ENCODE data around the gene TIMP3. TPM values are rescaled to one million over a fixed set of nuclear protein-coding genes. Genes with fewer than 3 reads are reported as not detected.

TIMP3 gene
- total RNA-seq, 1 donor from 2014 or later = 12.2 TPM

DNA sequence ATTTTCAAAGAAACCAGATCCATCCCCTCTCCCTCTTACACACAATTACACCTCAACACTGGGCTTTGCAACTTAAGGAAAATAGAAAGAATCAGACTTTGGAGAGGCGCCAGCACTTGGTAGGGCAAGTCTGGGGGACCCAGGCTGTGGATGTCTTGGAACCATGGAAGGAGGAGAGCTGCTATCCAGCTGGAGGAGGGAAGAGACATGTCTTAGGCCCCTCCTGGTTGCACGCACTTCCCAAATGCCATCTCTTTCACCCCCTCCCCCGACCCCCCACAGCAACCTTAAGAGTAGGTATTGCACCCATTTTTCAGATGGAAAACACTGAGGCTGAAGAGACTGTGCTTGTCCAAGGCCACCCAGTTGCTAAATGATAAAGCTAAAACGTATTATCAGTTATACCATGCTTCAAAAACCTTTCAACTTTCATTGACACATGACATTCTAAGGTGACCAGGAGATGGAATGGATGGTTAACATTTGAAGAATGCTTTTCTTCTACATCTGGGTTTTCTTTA, 3.9 kb downstream of the TIMP3 start:
- FAIRE-seq (no peak), DNase-seq (ENCODE audit: low spot score in 2 of 2) (no peak)

- no peak for DNase-seq (ENCODE audit: low spot score in 2 of 2)
- no peak for FAIRE-seq
Measured at GRCh38 chr22:32806296-32806695, 4.8 kb downstream of the TIMP3 start.

- DNase-seq (ENCODE audit: low spot score in 2 of 2) (no peak), FAIRE-seq (no peak)
Measured at GRCh38 chr22:32808038-32808445, 6.5 kb downstream of the TIMP3 start.

GRCh38 chr22:32809786-32810554, 8.5 kb downstream of the TIMP3 start:
- FAIRE-seq = no peak
- no peak for DNase-seq (ENCODE audit: low spot score in 2 of 2)

DNA sequence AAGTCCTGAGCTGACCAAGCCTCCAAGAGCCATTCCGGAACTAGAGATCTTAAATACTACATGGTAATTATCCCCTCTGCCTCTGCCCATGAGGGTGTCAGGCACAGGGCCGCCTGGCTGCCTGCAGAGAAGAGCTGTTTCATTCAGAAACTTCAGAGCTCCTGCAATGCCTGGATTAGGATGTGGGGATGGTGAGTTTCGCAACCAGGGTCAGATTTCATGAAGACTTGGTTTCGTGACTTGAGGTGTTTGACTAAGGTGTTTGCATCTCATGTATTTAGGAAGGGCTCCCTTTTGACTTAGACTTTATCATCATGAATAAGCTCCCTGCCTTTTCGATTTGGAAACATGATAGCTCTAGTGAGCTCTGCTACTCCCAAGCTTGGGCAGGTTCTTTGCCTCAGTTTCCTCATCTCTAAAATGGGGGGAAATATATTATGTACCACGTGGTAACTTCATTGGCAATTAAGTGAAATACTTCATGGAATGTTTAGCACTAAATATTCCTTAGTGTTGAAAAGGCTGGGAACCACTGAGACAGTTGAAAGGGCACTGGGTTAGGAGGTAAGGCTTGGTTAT, 9.1 kb downstream of the TIMP3 start:
- FAIRE-seq (no peak), DNase-seq (ENCODE audit: low spot score in 2 of 2) (no peak)

GRCh38 chr22:32811788-32812545, 10.5 kb downstream of the TIMP3 start:
- no peak for FAIRE-seq
- DNase-seq (ENCODE audit: low spot score in 2 of 2) = no peak

- FAIRE-seq = no peak
- DNase-seq (ENCODE audit: low spot score in 2 of 2) = no peak
Measured at GRCh38 chr22:32814285-32814860, 12.9 kb downstream of the TIMP3 start.

DNA sequence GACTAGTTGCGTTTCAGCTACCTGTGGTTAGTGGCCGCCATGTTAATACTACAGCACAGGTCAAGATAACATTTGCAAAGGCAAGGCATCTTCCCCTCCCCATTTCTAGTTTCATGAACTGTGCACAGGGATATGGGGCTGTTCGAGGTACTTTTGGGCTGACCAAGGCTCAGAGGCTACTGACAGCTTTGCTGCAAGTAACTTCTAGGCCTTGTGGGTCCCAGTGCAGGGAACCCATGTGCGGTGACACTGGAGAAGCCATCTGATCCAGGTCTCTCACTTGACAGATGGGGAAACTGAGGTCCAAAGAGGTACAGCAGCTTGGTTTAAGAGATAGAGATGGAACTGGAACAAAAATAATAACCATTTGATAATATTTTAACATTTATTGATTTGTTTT, 13.6 kb downstream of the TIMP3 start:
- DNase-seq (ENCODE audit: low spot score in 2 of 2) (no peak), FAIRE-seq (no peak)

- no peak for FAIRE-seq
- DNase-seq (ENCODE audit: low spot score in 2 of 2) = no peak
Measured at GRCh38 chr22:32815943-32816342, 14.4 kb downstream of the TIMP3 start.

DNA sequence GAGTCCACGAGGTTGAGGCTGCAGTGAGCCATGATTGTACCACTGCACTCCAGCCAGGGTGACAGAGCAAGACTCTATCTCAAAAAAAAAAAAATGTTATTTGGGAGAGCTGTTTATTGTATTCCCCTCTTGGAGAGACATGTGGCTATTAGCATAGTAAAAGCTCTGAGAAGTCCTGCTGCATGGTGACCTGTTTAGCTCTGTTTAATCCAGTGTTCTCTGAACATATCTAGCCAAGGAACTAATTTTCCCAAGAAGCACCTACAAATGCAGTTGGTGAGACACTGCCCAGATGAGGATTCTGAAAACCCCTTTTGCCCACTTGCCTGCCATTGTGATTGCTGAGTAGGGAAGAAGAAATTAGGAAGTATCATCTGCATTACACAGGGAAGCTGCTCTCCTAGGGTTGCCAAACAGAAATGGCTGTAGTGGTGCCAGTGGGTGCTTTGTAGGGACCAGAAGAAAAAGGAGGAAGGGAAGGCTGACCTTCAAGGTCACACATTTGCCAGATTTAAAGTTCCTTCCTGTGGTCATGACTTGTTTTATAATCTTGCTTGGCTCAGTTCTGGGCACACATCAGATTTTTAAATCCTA, 15.7 kb downstream of the TIMP3 start:
- DNase-seq (ENCODE audit: low spot score in 2 of 2) = no peak
- FAIRE-seq = no peak

DNA sequence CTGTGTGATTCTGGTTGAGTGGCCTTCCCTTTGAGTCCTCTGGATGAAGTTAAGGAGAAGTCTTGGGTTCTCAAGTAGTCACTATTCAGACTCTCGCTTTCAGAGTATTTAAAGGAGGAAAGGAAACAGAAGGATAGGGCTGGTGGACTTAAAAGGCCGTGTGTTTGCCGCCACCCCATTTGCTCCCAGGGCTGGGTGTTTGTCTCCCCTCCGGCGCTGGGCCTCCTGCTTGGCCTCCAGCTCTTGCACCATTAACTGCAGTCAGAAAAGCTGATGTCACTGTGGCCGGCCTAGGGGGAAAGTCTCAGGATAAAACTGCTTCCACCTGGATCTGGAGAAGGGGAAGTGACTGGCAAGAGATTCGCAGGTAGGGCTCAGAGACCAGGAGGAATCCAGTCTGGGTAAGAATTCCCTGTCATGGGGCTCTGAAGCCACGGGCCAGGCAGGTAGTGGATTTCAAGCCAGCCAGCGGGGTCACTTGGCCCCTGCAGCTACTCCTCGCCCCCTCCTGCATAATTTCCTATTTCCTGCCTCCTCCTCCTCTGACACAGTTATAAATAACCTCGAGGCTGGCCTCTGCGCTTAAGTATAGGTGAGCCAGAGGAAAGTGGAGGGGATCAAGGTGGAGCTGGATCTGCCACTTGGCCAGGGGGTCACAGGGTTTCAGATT, 17.1 kb downstream of the TIMP3 start:
- DNase-seq (ENCODE audit: low spot score in 2 of 2) (no peak), FAIRE-seq (no peak)

- DNase-seq (ENCODE audit: low spot score in 2 of 2) (no peak), FAIRE-seq (no peak)
Measured at GRCh38 chr22:32819120-32819519, 17.6 kb downstream of the TIMP3 start.

GRCh38 chr22:32820131-32821119, 18.9 kb downstream of the TIMP3 start:
- no peak for DNase-seq (ENCODE audit: low spot score in 2 of 2)
- no peak for FAIRE-seq

- FAIRE-seq (no peak), DNase-seq (ENCODE audit: low spot score in 2 of 2) (no peak)
Measured at GRCh38 chr22:32822179-32822877, 20.8 kb downstream of the TIMP3 start.

- FAIRE-seq (no peak), DNase-seq (ENCODE audit: low spot score in 2 of 2) (no peak)
Measured at GRCh38 chr22:32823024-32823730, 21.7 kb downstream of the TIMP3 start.

DNA sequence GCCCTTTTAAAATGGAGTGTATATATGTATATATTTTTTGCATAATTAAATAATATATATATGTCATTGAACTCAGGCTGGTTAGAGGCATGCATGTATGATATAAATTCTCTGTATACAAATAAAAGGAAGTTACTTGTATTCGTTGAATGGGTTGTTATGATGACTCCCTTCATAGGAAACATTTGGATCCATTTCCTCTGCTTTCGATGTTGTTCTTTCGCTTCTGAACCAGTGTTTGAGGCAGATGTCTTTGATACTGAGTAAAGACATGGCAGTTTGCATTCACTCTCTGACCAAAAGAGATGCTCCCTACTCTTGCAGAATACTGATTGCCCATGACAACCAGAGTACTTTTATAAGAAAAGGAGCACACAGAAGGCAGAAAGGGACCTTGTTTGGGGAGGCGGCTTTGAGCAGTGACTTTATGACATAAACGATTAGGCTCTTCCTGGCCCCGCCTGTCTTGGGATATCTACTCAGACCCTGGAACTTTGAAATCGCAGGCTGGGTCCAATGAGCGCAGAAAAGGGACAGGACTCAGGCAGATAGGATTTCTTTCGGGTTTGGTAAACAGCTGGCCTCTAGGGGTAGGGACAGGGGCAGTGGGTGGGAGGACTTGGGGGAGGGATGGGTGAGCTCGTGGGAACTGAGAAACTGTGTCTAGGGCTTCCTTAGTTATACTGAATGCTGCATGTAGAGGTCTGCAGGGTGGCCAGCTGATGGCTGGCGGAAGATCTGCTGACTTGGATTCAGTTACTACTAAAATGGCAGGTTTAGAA, 23.2 kb downstream of the TIMP3 start:
- DNase-seq (ENCODE audit: low spot score in 2 of 2) = no peak
- FAIRE-seq = no peak

- DNase-seq (ENCODE audit: low spot score in 2 of 2) = no peak
- FAIRE-seq = no peak
Measured at GRCh38 chr22:32826537-32826936, 25.0 kb downstream of the TIMP3 start.

All from frontal cortex (tissue), 4 donors.